HAP-1 (cell line): Measurements from ENCODE around the gene PARP14.
"Not testable (repeated sequence)": the region's sequence is repeated elsewhere in the genome, so short reads cannot be mapped to it uniquely, and the experiment has no call there.

ENCODE experiments used
- DNase-seq, 2 experiments: peaks; one replicate each; pipeline ENCODE4 v3.0.0-alpha.2; 2016 to 2020; ENCODE audit warnings: low spot score in 2 of 2
- H3K27me3 ChIP-seq: fragments of 250-450 bp; sonication (Bioruptor Pico); 2 replicates; pipeline ENCODE4 v1.5.1; 2020; ENCODE audit warnings: low read depth, mild to moderate bottlenecking, moderate library complexity
- H3K36me3 ChIP-seq: fragments of 250-450 bp; sonication (Bioruptor Pico); replicated peaks from 2 replicates; pipeline ENCODE4 v1.5.1; 2020; ENCODE audit warnings: mild to moderate bottlenecking
- H3K4me1 ChIP-seq: fragments of 250-450 bp; sonication (Bioruptor Pico); 2 replicates; pipeline ENCODE4 v1.5.1; 2020; ENCODE audit warnings: mild to moderate bottlenecking
- H3K4me3 ChIP-seq: fragments of 250-450 bp; sonication (Bioruptor Pico); 2 replicates; pipeline ENCODE4 v1.5.1; 2020; ENCODE audit warnings: mild to moderate bottlenecking, moderate library complexity
- H3K9me3 ChIP-seq: fragments of 250-450 bp; sonication (Bioruptor Pico); 2 replicates; pipeline ENCODE4 v1.5.1; 2020; ENCODE audit warnings: mild to moderate bottlenecking, moderate library complexity
- in situ Hi-C: fragments of 300-500 bp; cut with MboI; formaldehyde crosslinking; loops from 3 replicates; pipeline ENCODE4 v1.14.3; 2020; ENCODE audit warnings: low sequenced_read_pairs, inconsistent platforms, mixed read lengths

Gene PARP14

DNA sequence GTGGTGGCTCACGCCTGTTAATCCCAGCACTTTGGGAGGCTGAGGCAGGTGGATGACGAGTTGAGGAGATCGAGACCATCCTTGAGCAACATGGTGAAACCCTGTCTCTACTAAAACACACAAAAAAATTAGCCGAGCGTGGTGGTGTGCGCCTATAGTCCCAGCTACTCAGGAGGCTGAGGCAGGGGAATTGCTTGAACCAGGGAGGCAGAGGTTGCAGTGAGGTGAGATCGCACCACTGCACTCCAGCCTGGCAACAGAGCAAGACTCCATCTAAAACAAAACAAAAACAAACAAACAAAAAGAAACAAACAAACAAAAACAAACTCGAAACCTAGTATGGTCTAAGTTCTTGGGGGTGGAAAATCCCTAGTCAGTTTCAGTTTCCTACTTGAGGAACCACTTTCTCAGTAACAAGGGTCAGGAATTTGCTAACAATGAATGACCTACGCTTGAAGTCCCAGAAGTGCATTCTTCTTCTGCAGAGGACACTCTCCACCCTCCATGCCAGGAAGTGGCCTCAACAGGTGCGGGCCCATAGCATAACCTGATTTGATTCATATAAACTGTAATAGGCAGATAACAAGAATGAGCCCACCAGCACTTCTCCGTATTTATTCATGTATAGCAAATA is 2.3 kb downstream of the PARP14 start:
- H3K4me1 ChIP-seq, result peaks cover 13% of the 10 kb centered on the region
- not testable (repeated sequence) for H3K9me3 ChIP-seq, H3K4me3 ChIP-seq, H3K27me3 ChIP-seq, DNase-seq, H3K36me3 ChIP-seq
- in situ Hi-C loops, result loop anchor here (5.0 kb wide), 1 partner anchor 226 kb away; no protein-coding TSS in a partner anchor

DNA sequence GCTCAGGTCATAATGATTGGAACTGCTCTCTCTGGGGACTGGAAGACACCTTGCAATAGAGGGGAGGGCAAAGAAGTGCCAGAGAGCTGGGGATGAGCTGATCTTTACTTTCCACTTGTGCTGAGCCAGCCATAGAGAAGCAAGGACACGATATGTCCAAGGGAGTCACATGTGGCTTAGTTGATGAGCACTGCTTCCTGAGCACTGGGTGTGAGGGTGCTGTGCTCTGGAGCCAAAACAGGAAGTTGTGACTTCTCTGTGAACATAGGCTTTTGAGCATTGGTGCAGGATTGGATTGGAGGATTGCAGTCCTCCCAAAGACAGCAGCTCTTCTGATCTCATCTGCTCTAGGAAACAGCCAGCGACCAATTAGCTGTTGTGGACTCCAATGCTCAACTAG is 6.7 kb downstream of the PARP14 start:
- H3K9me3 ChIP-seq, result no peaks in the 10 kb centered on the region
- in situ Hi-C loops, result no loop called here
- DNase-seq, result no peak
- no peaks in the 10 kb centered on the region for H3K4me1 ChIP-seq
- H3K36me3 ChIP-seq, result peaks cover 5% of the 10 kb centered on the region
- H3K4me3 ChIP-seq, result no peak overlapping the region
- no peaks in the 10 kb centered on the region for H3K27me3 ChIP-seq

DNA sequence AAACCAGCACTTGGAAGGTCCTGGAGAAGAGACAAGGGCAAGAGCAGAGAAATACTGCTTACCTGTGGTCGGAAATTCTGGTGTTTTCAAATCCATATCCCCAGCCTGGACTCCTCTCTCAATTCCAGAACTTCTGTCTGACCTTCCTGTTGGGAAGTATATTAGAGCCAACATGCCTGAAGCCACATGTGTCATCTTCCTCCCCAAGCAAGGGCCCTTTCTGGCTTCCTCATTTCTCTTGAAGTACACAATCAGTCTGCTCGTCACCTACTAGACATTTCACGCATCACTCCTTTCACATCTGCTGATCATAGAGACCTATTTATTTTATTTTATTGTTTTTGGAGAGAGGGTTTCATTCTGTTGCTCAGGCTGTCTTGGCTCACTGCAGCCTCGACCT is 8.4 kb downstream of the PARP14 start:
- DNase-seq, result no peak
- Histone ChIP-seq H3K27me3 (no peaks in the 10 kb centered on the region), H3K4me1 (no peaks in the 10 kb centered on the region), H3K9me3 (no peaks in the 10 kb centered on the region), H3K36me3 (peaks cover 13% of the 10 kb centered on the region), H3K4me3 (no peak overlapping the region)
- in situ Hi-C loops, result no loop called here

DNA sequence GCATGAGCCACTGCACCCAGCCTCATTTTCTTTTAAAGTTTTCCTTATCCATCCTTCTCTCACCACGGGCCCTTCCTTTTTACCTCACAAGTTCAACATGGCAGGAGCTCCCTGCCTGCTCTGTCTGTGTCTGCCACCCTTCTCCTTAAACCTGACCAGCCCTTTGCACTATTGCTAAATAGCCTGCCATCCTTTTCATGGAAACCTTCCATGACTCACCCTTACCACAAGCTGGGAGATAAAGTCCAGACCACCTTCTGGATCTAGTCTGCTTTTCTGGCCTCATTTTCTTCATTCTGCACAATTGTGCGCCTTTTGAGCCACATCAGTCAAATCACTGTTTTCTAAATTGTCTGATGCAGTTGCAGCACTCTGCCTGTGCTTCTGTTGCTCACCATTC is 8.9 kb downstream of the PARP14 start:
- H3K4me3 ChIP-seq, result no peak overlapping the region
- H3K27me3 ChIP-seq, result no peaks in the 10 kb centered on the region
- in situ Hi-C loops, result no loop called here
- no peaks in the 10 kb centered on the region for H3K4me1 ChIP-seq
- no peaks in the 10 kb centered on the region for H3K9me3 ChIP-seq
- DNase-seq, result no peak
- peaks cover 13% of the 10 kb centered on the region for H3K36me3 ChIP-seq

DNA sequence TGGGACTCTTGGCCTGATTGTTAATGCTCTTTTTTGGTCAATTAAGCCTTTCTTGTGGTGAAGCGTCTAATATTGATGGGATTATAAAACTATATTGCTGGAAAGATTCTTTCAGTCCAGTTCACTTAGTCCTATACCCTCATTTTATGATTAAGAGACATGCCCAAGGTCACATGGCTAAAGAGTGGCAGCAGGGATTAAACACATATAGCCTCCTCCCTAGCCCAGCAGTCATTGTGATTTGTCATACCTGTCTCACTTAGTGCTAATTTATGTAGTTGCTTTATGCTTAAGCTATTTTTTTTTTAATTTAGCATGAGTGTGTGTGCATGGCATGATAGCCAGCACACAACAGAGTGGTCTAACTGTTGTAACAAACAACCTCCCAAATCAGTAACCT is 9.5 kb downstream of the PARP14 start:
- H3K9me3 ChIP-seq, result no peaks in the 10 kb centered on the region
- no peaks in the 10 kb centered on the region for H3K4me1 ChIP-seq
- in situ Hi-C loops, result no loop called here
- peaks cover 13% of the 10 kb centered on the region for H3K36me3 ChIP-seq
- no peak overlapping the region for H3K4me3 ChIP-seq
- H3K27me3 ChIP-seq, result no peaks in the 10 kb centered on the region
- DNase-seq, result peak in 1 of 2 experiments; percentile 1

DNA sequence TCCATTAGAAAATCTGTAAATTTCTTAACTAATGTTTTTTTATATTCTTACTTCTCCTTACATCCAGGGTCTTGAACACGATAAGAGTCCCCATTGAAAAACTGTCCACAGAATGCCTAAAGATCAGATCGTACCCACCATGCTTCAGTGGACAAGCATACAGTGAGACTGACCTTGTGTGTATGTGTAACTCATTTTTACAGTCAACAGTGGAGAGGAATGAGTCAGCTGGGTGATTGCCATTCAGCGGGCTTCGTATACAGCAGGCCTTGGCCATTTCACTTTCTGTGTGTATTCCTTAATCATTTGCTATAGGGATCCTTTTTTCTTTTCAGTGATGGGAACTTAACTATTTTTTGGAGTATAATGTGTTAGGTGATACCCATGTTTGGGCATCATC is 10.6 kb downstream of the PARP14 start:
- in situ Hi-C loops, result no loop called here
- H3K36me3 ChIP-seq, result peaks cover 13% of the 10 kb centered on the region
- no peak for DNase-seq
- H3K27me3 ChIP-seq, result no peaks in the 10 kb centered on the region
- H3K9me3 ChIP-seq, result no peaks in the 10 kb centered on the region
- no peak overlapping the region for H3K4me3 ChIP-seq
- H3K4me1 ChIP-seq, result no peaks in the 10 kb centered on the region

DNA sequence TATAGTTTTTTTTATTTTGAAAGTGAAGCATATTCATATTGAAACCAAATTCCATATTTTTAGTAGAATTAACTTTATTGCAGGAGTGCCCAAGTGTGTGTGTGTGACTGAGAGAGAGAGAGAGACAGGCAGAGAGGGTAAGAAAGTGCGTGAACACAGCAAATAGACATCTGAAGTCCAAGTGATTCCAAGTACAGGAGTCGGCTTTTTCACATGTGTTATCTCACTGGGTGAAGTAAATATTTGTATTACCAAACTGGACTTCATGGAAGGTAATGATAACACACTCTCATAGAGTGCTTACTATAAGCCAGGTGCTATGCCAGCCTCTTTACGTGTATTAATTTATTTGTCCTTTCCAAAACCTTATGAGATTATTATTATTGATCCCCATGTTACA is 12.0 kb downstream of the PARP14 start:
- no peaks in the 10 kb centered on the region for H3K27me3 ChIP-seq
- in situ Hi-C loops, result no loop called here
- H3K4me3 ChIP-seq, result no peak overlapping the region
- no peak for DNase-seq
- H3K9me3 ChIP-seq, result no peaks in the 10 kb centered on the region
- H3K36me3 ChIP-seq, result peaks cover 9% of the 10 kb centered on the region
- no peaks in the 10 kb centered on the region for H3K4me1 ChIP-seq

DNA sequence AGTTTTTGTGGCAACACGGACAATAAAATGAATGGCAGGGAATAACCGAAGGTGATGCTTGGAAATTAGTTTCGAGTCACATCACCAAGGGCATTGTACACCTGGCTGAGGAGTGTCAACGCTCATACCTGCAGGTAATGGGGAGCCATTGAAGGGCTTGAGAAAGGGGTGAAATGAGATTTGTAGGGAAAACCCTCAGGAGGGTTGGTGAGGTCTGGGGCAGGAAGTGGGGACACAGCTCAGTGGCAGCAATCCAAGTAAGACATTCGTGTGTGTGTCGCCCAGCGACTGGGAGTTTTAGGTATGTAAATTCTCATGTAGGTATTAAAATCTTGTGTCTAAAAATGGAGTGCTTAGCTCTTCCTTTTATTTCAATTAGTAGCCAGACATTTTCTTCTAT is 14.3 kb downstream of the PARP14 start:
- in situ Hi-C loops, result no loop called here
- Histone ChIP-seq H3K36me3 (peaks cover 14% of the 10 kb centered on the region), H3K9me3 (no peaks in the 10 kb centered on the region), H3K27me3 (no peaks in the 10 kb centered on the region), H3K4me3 (no peak overlapping the region), H3K4me1 (no peaks in the 10 kb centered on the region)
- DNase-seq, result no peak

DNA sequence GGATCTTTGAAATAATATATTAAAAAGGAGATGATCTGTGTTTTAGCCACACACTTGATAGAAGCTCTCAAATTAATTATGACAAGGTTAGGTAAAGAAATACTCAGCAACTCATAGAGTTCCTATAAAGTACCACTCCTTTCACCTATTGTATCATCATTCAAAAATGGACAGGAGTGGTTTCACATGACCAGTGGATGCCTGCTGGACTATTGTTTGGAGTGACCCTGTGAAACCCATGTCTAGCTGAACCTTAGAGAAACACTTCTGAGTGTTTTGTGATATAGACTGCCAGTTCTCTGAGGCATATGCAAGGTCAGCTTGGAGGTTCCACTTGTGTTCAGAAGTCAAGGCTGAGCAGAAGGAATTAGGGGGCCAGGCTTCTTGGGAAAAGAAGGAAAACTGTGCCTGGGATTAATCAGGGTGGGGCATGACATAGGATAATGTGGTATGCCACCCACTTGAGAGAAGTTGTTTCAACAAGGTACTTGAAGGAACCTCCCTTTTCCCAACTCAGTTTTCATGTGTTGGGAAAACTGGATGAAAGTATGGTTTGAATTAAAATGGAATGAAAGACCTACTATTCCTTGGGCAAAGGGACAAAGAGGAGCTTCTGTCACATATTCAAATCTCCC is 15.4 kb downstream of the PARP14 start:
- in situ Hi-C loops, result no loop called here
- no peaks in the 10 kb centered on the region for H3K27me3 ChIP-seq
- H3K4me3 ChIP-seq, result no peak overlapping the region
- H3K4me1 ChIP-seq, result no peaks in the 10 kb centered on the region
- H3K9me3 ChIP-seq, result no peaks in the 10 kb centered on the region
- DNase-seq, result no peak
- H3K36me3 ChIP-seq, result peaks cover 17% of the 10 kb centered on the region

DNA sequence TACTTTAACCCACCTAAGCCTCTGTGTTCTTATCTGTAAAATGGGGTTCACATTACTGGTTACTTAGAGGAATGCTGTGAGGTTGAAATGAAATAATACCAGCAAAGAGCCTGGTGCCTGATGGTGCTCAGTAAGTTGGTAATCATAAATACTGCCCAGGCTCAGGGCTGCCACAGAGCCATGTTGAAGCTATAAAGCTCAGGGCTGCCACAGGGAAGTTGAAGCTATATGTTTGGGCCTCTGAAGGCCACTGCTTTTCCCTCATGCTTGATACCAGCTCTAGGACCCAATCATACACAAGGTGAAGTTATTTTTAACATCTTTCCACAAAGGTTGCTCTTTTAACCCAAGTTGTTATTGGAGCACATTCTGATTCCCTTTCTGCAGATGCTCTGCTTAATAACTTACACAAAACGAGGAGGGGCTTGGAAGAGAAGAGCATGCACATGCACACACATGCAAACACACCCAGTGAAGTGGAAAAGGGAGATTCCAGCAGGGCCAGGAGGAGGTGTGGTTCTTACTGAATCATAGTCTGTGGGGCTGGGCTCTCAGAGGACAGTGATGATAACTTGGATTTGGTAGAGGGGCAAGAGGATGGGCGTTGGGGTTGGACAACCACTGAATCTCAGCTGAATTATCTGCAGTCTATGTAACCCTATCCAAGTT is 17.4 kb downstream of the PARP14 start:
- Histone ChIP-seq H3K27me3 (no peaks in the 10 kb centered on the region), H3K36me3 (peaks cover 10% of the 10 kb centered on the region), H3K4me1 (no peaks in the 10 kb centered on the region), H3K9me3 (no peaks in the 10 kb centered on the region), H3K4me3 (no peak overlapping the region)
- in situ Hi-C loops, result no loop called here
- DNase-seq, result no peak

DNA sequence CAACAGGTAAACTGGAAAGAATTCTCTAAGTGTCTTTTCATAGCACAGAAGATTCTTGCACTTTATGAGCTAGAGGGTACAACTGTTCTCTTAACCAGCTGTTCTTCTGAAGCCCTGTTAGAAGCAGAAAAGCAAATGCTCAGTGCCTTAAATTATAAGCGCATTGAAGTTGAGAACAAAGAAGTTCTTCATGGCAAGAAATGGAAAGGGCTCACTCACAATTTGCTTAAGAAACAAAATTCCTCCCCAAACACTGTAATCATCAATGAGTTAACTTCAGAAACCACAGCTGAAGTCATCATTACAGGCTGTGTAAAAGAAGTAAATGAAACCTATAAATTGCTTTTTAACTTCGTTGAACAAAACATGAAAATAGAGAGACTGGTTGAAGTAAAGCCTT is 19.6 kb downstream of the PARP14 start:
- peaks cover 8% of the 10 kb centered on the region for H3K36me3 ChIP-seq
- in situ Hi-C loops, result no loop called here

DNA sequence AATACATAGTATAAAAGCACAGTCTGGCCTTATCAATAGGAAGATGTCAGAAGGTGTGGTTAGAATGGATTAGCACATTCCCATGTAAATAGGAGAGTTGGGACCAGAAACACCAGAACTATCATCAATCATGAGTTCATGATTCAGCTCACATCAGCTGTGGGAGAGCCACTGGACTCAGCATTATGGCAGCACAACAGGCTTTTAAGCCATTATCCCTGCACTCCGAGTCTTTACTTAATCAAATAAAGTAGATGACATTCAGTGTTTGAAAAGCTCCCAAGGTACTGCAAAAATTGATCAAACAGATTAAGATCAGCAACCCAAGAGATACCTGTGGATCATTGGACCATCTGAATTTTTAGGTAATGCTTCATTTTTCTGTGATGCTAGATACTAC is 24.7 kb downstream of the PARP14 start:
- in situ Hi-C loops, result no loop called here
- Histone ChIP-seq H3K4me3 (no peak overlapping the region), H3K27me3 (no peaks in the 10 kb centered on the region), H3K9me3 (no peaks in the 10 kb centered on the region), H3K36me3 (peaks cover 5% of the 10 kb centered on the region), H3K4me1 (no peaks in the 10 kb centered on the region)
- DNase-seq, result no peak

More for the DNA sequence above, 19.6 kb downstream of the PARP14 start:
- no peaks in the 10 kb centered on the region for H3K9me3 ChIP-seq
- no peaks in the 10 kb centered on the region for H3K4me1 ChIP-seq
- no peak overlapping the region for H3K4me3 ChIP-seq
- no peak for DNase-seq
- no peaks in the 10 kb centered on the region for H3K27me3 ChIP-seq

DNA sequence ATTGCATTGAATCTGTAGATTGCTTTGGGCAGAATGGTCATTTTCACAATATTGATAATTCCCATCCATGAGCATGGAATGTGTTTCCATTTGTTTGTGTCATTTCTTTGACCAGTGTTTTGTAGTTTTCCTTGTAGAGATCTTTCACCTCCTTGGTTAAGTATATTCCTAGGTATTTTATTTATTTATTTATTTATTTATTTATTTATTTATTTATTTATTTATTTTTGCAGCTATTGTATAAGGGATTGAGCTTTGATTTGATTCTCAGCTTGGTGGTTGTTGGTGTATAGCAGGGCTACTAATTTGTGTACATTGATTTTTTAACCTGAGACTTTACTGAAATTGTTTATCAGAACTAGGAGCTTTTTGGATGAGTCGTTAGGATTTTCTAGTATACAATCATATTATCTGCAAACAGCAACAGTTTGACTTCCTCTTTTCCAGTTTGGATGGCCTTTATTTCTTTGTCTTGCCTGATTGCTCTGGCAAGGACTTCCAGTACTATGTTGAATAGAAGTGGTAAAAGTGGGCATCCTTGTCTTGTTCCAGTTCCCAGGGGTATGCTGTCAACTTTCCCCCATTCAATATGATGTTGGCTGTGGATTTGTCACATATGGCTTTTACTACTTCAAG is 30.1 kb downstream of the PARP14 start:
- H3K4me1 ChIP-seq, H3K36me3 ChIP-seq, H3K9me3 ChIP-seq, H3K4me3 ChIP-seq, H3K27me3 ChIP-seq, in situ Hi-C loops, DNase-seq: not testable (repeated sequence)

DNA sequence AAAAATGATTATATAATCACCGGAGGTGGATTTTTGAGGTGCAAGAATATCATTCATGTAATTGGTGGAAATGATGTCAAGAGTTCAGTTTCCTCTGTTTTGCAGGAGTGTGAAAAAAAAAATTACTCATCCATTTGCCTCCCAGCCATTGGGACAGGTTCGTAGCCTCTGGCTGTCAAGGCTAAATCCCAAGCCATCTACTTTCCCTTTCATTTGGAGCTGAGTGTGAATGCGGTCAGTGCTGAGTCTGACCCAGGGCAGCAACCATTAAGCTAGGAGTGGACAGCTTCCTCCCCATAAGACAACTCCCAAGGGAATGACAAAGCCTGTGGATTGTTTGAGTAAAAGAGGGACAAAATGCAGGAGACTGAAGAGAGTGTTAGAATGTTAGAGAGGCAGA is 33.6 kb downstream of the PARP14 start:
- Histone ChIP-seq H3K4me1 (no peaks in the 10 kb centered on the region; the same call in 1 of the 2 replicates), H3K36me3 (peaks cover 10% of the 10 kb centered on the region), H3K27me3 (no peaks in the 10 kb centered on the region), H3K4me3 (no peak overlapping the region), H3K9me3 (no peaks in the 10 kb centered on the region)
- in situ Hi-C loops, result no loop called here
- DNase-seq, result no peak
